Measurements from ENCODE around the gene C18orf54.
"Not testable (repeated sequence)": the region's sequence is repeated elsewhere in the genome, so short reads cannot be mapped to it uniquely, and the experiment has no call there.

Gene C18orf54

GRCh38 chr18:54357660-54358494, at the start of gene C18orf54, which contains the start of gene STARD6:
TSS of gene C18orf54 (plus strand) at chr18:54357906. CDS start at chr18:54360573, 2,667 bp downstream.
TSS of gene STARD6 (minus strand) at chr18:54357858. CDS start at chr18:54354573, 3,285 bp downstream.
- peak; percentile 97 for DNase-seq (ENCODE audit: low read depth, low spot score)

GRCh38 chr18:54309564-54309963, 48.1 kb upstream of the C18orf54 start:
- DNase-seq (ENCODE audit: low read depth, low spot score): not testable (repeated sequence)

GRCh38 chr18:54316071-54316820, 41.5 kb upstream of the C18orf54 start:
- DNase-seq (ENCODE audit: low read depth, low spot score): no peak

GRCh38 chr18:54323561-54323960, 34.1 kb upstream of the C18orf54 start:
- no peak for DNase-seq (ENCODE audit: low read depth, low spot score)

GRCh38 chr18:54323970-54324369, 33.7 kb upstream of the C18orf54 start:
- no peak for DNase-seq (ENCODE audit: low read depth, low spot score)

- no peak for DNase-seq (ENCODE audit: low read depth, low spot score)
Observed at GRCh38 chr18:54327818-54328217, 29.9 kb upstream of the C18orf54 start.

- no peak for DNase-seq (ENCODE audit: low read depth, low spot score)
Observed at GRCh38 chr18:54329787-54330186, 27.9 kb upstream of the C18orf54 start.

GRCh38 chr18:54330768-54331548, 26.7 kb upstream of the C18orf54 start:
- DNase-seq (ENCODE audit: low read depth, low spot score): no peak

- no peak for DNase-seq (ENCODE audit: low read depth, low spot score)
Observed at GRCh38 chr18:54335638-54336173, 22.0 kb upstream of the C18orf54 start.

GRCh38 chr18:54338230-54338629, 19.5 kb upstream of the C18orf54 start:
- no peak for DNase-seq (ENCODE audit: low read depth, low spot score)

GRCh38 chr18:54351186-54351585, 6.5 kb upstream of the C18orf54 start:
- no peak for DNase-seq (ENCODE audit: low read depth, low spot score)

GRCh38 chr18:54357082-54357659, 535 bp upstream of the C18orf54 start:
- no peak for DNase-seq (ENCODE audit: low read depth, low spot score)

- no peak for DNase-seq (ENCODE audit: low read depth, low spot score)
Observed at GRCh38 chr18:54358495-54359040, 862 bp downstream of the C18orf54 start.

GRCh38 chr18:54359233-54359632, 1.5 kb downstream of the C18orf54 start:
- DNase-seq (ENCODE audit: low read depth, low spot score): no peak

- no peak for DNase-seq (ENCODE audit: low read depth, low spot score)
Observed at GRCh38 chr18:54360406-54360805, 2.7 kb downstream of the C18orf54 start.

GRCh38 chr18:54378057-54378456, 20.4 kb downstream of the C18orf54 start:
- DNase-seq (ENCODE audit: low read depth, low spot score): no peak

GRCh38 chr18:54381640-54382039, 23.9 kb downstream of the C18orf54 start:
- no peak for DNase-seq (ENCODE audit: low read depth, low spot score)

GRCh38 chr18:54382076-54382475, 24.4 kb downstream of the C18orf54 start:
- no peak for DNase-seq (ENCODE audit: low read depth, low spot score)

- DNase-seq (ENCODE audit: low read depth, low spot score): no peak
Observed at GRCh38 chr18:54382733-54383252, 25.1 kb downstream of the C18orf54 start.

- DNase-seq (ENCODE audit: low read depth, low spot score): peak; percentile 48
Observed at GRCh38 chr18:54386043-54386442, 28.3 kb downstream of the C18orf54 start.

All from ELF-1 (cell line).